Measurements from ENCODE around the gene RMDN2. TPM values are rescaled to one million over a fixed set of nuclear protein-coding genes. Genes with fewer than 3 reads are reported as not detected.
A peak's percentile ranks its signal among the peaks of the same experiment; 100 is the strongest.

Gene RMDN2
- polyA plus RNA-seq, 1 donor, result 2.2 TPM

GRCh38 chr2:38038682-38039081 lies 113.6 kb downstream of the RMDN2 start:
- DNase-seq (ENCODE audit: low read depth), result no peak

- no peak for DNase-seq (ENCODE audit: low read depth)
Measured at GRCh38 chr2:38039121-38039910, 114.2 kb downstream of the RMDN2 start.

- no peak for DNase-seq (ENCODE audit: low read depth)
Measured at GRCh38 chr2:38045811-38046210, 120.7 kb downstream of the RMDN2 start.

- no peak for DNase-seq (ENCODE audit: low read depth)
Measured at GRCh38 chr2:38056216-38056615, 131.1 kb downstream of the RMDN2 start.

- DNase-seq (ENCODE audit: low read depth), result no peak
Measured at GRCh38 chr2:38057651-38058410, 132.7 kb downstream of the RMDN2 start.

GRCh38 chr2:38060236-38061018 lies 135.3 kb downstream of the RMDN2 start:
- DNase-seq (ENCODE audit: low read depth), result no peak

- DNase-seq (ENCODE audit: low read depth), result no peak
Measured at GRCh38 chr2:38064801-38065501, 139.9 kb downstream of the RMDN2 start.

GRCh38 chr2:38065502-38066135 lies 140.5 kb downstream of the RMDN2 start:
- no peak for DNase-seq (ENCODE audit: low read depth)

GRCh38 chr2:38066421-38067115 lies 141.5 kb downstream of the RMDN2 start:
- peak; percentile 72 for DNase-seq (ENCODE audit: low read depth)

Other genes with a start within 250 kb of the RMDN2 start
- 1.7 TPM for gene CYP1B1, start 150.9 kb downstream of the RMDN2 start, polyA plus RNA-seq (ENCODE audit: insufficient read length)